HL-60 (cell line): ENCODE data around the gene TP53BP1.

Source experiments
- DNase-seq, 2 experiments: peaks; one replicate each; pipeline ENCODE4 v3.0.0-alpha.2; 2010 to 2020; ENCODE audit warnings: low read depth in 1 of 2, low spot score in 1 of 2
- H3K27ac ChIP-seq: fragments of 250-450 bp; sonication (Bioruptor Pico); replicated peaks from 2 replicates; pipeline ENCODE4 v1.5.1; 2020; ENCODE audit warnings: mild to moderate bottlenecking, moderate library complexity
- H3K27me3 ChIP-seq: fragments of 250-450 bp; sonication (Bioruptor Pico); 2 replicates; pipeline ENCODE4 v1.5.1; 2021; ENCODE audit warnings: mild to moderate bottlenecking, moderate library complexity; ENCODE audit not compliant: insufficient read depth, poor library complexity, severe bottlenecking
- H3K4me3 ChIP-seq: replicated peaks from 2 replicates; pipeline ENCODE4 v1.5.1; 2011; ENCODE audit warnings: mild to moderate bottlenecking, control low read depth, low read length; ENCODE audit not compliant: insufficient read depth
- GABPA ChIP-seq: IDR thresholded peaks from 2 replicates; pipeline ENCODE4 v1.6.1; 2012; ENCODE audit warnings: low read depth
- POLR2AphosphoS5 ChIP-seq: IDR thresholded peaks from 2 replicates; pipeline ENCODE4 v1.6.1; 2012; ENCODE audit warnings: low read depth
- SPI1 ChIP-seq: IDR thresholded peaks from 2 replicates; pipeline ENCODE4 v1.6.1; 2012; ENCODE audit warnings: low read depth, mild to moderate bottlenecking, borderline replicate concordance
- TF ChIP-seq, protein P1 (sequence below): IDR thresholded peaks from one replicate; pipeline ENCODE4 v1.5.1; 2011; ENCODE audit warnings: low read length, control low read depth, inconsistent platforms; ENCODE audit not compliant: insufficient read depth
- TF ChIP-seq, protein P2 (sequence below): IDR thresholded peaks from 2 replicates; pipeline ENCODE4 v1.6.1; 2012; ENCODE audit warnings: low read depth; ENCODE audit not compliant: insufficient replicate concordance

Gene TP53BP1

DNA sequence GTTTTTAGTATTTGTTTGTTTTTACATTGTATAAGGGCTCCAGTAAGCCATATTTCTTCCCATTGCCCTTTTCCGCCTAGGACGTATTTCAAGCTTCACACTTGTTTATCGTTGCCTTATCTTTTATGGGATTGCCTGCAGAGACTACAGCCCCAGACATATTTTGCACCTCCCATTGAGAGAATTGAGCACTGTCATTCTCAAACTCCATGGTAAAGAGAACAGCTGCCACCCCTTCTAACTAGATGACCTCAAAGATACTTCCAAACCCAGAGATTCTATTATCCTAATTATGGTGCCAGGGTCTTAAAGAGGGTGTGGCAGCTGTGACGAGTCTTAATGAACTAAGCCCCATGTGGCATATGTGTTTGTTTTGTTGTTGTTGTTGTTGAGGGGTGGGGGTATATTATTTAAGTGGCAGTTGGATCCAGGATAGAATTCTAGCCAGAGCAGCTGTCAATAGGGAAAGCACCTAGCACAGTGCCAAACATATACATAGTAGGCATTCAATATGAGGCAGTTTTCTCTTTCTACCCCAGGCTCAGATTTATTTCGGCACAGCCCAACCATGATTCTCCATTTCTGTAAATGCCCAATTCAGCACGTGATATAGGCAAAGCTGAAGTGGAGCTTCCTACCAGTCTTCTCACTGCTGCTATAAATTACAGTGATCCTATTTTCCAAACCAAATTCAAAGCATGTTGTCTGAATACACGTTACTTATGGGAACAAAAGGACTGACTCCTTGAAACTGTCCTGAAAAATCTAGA is 932 bp upstream of the TP53BP1 start:
- TF ChIP-seq, protein P1, sequence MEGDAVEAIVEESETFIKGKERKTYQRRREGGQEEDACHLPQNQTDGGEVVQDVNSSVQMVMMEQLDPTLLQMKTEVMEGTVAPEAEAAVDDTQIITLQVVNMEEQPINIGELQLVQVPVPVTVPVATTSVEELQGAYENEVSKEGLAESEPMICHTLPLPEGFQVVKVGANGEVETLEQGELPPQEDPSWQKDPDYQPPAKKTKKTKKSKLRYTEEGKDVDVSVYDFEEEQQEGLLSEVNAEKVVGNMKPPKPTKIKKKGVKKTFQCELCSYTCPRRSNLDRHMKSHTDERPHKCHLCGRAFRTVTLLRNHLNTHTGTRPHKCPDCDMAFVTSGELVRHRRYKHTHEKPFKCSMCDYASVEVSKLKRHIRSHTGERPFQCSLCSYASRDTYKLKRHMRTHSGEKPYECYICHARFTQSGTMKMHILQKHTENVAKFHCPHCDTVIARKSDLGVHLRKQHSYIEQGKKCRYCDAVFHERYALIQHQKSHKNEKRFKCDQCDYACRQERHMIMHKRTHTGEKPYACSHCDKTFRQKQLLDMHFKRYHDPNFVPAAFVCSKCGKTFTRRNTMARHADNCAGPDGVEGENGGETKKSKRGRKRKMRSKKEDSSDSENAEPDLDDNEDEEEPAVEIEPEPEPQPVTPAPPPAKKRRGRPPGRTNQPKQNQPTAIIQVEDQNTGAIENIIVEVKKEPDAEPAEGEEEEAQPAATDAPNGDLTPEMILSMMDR, result no peak
- no peak for TF ChIP-seq SPI1
- no peak for TF ChIP-seq GABPA
- H3K4me3 ChIP-seq, result no peak overlapping the region
- H3K27me3 ChIP-seq, result no peaks in the 10 kb centered on the region
- DNase-seq, result no peak
- no peak overlapping the region for H3K27ac ChIP-seq

DNA sequence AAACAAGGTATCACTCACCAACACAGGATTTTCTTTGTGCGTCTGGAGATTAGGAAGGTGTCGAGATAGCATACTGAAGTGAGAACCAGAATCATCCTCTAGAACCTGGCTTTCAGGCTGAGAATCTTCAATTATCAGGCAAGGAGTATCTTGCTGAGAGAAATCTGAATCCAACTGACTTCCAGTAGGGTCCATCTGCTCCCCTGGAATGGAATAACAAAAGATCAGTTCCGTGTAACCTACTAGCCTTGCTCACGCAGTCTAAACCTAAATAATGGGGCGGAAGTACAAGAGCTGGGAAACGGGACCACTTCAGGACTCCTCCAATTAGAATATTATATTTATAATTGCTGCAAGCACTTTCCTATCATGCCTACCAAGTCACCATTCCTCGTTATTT is 690 bp downstream of the TP53BP1 start:
- Histone ChIP-seq H3K27me3 (no peaks in the 10 kb centered on the region), H3K27ac (peak overlapping the region; percentile 53), H3K4me3 (peak overlapping the region; percentile 100)
- no peak for DNase-seq
- TF ChIP-seq, protein P2, sequence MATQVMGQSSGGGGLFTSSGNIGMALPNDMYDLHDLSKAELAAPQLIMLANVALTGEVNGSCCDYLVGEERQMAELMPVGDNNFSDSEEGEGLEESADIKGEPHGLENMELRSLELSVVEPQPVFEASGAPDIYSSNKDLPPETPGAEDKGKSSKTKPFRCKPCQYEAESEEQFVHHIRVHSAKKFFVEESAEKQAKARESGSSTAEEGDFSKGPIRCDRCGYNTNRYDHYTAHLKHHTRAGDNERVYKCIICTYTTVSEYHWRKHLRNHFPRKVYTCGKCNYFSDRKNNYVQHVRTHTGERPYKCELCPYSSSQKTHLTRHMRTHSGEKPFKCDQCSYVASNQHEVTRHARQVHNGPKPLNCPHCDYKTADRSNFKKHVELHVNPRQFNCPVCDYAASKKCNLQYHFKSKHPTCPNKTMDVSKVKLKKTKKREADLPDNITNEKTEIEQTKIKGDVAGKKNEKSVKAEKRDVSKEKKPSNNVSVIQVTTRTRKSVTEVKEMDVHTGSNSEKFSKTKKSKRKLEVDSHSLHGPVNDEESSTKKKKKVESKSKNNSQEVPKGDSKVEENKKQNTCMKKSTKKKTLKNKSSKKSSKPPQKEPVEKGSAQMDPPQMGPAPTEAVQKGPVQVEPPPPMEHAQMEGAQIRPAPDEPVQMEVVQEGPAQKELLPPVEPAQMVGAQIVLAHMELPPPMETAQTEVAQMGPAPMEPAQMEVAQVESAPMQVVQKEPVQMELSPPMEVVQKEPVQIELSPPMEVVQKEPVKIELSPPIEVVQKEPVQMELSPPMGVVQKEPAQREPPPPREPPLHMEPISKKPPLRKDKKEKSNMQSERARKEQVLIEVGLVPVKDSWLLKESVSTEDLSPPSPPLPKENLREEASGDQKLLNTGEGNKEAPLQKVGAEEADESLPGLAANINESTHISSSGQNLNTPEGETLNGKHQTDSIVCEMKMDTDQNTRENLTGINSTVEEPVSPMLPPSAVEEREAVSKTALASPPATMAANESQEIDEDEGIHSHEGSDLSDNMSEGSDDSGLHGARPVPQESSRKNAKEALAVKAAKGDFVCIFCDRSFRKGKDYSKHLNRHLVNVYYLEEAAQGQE, result no peak
- TF ChIP-seq POLR2AphosphoS5, result no peak

DNA sequence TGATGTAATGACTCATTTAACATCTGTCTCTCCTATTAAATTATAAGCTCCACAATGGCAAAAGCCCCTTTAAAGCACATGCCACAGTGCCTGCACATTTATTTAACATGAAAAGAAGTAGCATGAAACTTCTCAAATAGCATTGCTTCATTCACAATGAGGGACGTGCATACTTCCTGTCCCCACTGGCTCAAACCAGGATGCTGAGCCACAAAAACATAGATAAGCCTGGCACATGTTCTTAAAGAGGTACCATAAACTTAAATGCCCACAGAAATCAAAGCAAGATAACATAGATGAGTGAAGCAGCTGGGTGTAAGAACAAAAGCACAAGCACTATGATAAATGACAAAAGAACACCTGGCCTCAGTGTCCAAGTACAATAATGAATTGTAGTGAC is 3.8 kb downstream of the TP53BP1 start:
- H3K27me3 ChIP-seq, result no peaks in the 10 kb centered on the region
- peak in 1 of 2 experiments; percentile 14 for DNase-seq
- H3K27ac ChIP-seq, result no peak overlapping the region
- TF ChIP-seq, protein P2, result no peak
- TF ChIP-seq POLR2AphosphoS5 (no peak), GABPA (no peak), SPI1 (no peak)
- TF ChIP-seq, protein P1, result no peak
- H3K4me3 ChIP-seq, result no peak overlapping the region

DNA sequence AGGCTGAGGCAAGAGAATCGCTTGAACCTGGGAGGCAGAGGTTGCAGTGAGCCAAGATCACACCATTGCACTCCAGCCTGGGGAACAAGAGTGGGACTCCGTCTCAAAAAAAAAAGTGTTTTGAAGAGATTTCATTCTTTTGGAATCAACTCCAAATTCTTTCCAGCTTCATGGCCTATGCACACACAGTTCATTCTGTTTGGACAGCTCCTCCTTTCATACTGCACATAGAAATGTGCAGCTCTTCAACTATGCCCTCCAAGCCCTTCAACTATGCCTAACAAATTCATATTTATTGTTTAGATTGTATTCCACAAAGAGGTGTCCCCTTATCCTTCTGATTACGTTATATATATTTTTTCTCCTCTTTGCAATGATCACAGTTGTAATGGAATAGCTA is 4.2 kb downstream of the TP53BP1 start:
- TF ChIP-seq GABPA (no peak), SPI1 (no peak), POLR2AphosphoS5 (no peak)
- TF ChIP-seq, protein P2, result peak; percentile 59
- TF ChIP-seq, protein P1, result no peak
- H3K27me3 ChIP-seq, result no peaks in the 10 kb centered on the region
- H3K27ac ChIP-seq, result no peak overlapping the region
- no peak overlapping the region for H3K4me3 ChIP-seq
- DNase-seq, result no peak
